CD14-positive monocyte (primary cell): Measurements from ENCODE around the gene RHOC. TPM values are rescaled to one million over a fixed set of nuclear protein-coding genes. Genes with fewer than 3 reads are reported as not detected.
"Not testable (repeated sequence)": the region's sequence is repeated elsewhere in the genome, so short reads cannot be mapped to it uniquely, and the experiment has no call there.

Source experiments
- DNase-seq, 3 donors: peaks; one replicate each; pipeline ENCODE4 v3.0.0-alpha.2; 2011 to 2022
- H2AFZ ChIP-seq: 2 replicates; pipeline ENCODE4 v1.6.0; 2012; ENCODE audit warnings: mild to moderate bottlenecking, low read depth, low read length, inconsistent platforms; ENCODE audit not compliant: insufficient read depth, poor library complexity, severe bottlenecking
- H3K27ac ChIP-seq, 2 donors: 1 replicate in 1 of 2; 2 replicates in 1 of 2; pipeline ENCODE4 v1.5.1; 2012 to 2013; ENCODE audit warnings: low read length in 2 of 2, control low read depth in 1 of 2, inconsistent platforms in 1 of 2, low read depth in 1 of 2, mild to moderate bottlenecking in 1 of 2
- H3K27me3 ChIP-seq, 2 donors: one replicate each; pipeline versions ENCODE4 v1.6.0 to v1.6.1; 2011 to 2013; ENCODE audit warnings: low read length in 2 of 2; ENCODE audit not compliant: control insufficient read depth in 2 of 2, insufficient read depth in 2 of 2
- H3K36me3 ChIP-seq, 2 donors: replicated peaks in 1 of 2; 1 replicate in 1 of 2; 2 replicates in 1 of 2; pipeline versions ENCODE4 v1.5.1 to v1.6.1; 2012 to 2013; ENCODE audit warnings: low read length in 2 of 2, control low read depth in 1 of 2, inconsistent platforms in 1 of 2, mild to moderate bottlenecking in 1 of 2; ENCODE audit not compliant: insufficient read depth in 2 of 2, control insufficient read depth in 1 of 2
- H3K4me1 ChIP-seq, 2 donors: 1 replicate in 1 of 2; 2 replicates in 1 of 2; pipeline versions ENCODE4 v1.5.1 to v1.6.1; 2012 to 2013; ENCODE audit warnings: low read length in 2 of 2, control low read depth in 1 of 2, inconsistent platforms in 1 of 2, mild to moderate bottlenecking in 1 of 2, moderate library complexity in 1 of 2; ENCODE audit not compliant: insufficient read depth in 2 of 2, control insufficient read depth in 1 of 2
- H3K4me2 ChIP-seq: replicated peaks from 2 replicates; pipeline ENCODE3; 2012; ENCODE audit warnings: low read length, moderate library complexity, mild to moderate bottlenecking; ENCODE audit not compliant: poor library complexity, severe bottlenecking; ENCODE audit errors: extremely low read depth
- H3K4me3 ChIP-seq, 3 experiments: fragments of 200-600 bp in 1 of 3; sonication (generic) in 1 of 3; replicated peaks in 1 of 3; 1 replicate in 2 of 3; 2 replicates in 1 of 3; pipeline ENCODE4 v1.5.1; 2011 to 2013; ENCODE audit warnings: low read length in 3 of 3, mild to moderate bottlenecking in 3 of 3, control low read depth in 2 of 3, low read depth in 2 of 3, inconsistent platforms in 1 of 3, moderate library complexity in 1 of 3
- H3K79me2 ChIP-seq: 2 replicates; pipeline ENCODE4 v1.6.0; 2012; ENCODE audit warnings: mild to moderate bottlenecking, control low read depth, inconsistent platforms, low read length, moderate library complexity; ENCODE audit not compliant: insufficient read depth
- H3K9ac ChIP-seq: 2 replicates; pipeline ENCODE4 v1.6.0; 2017; ENCODE audit warnings: low read length, mild to moderate bottlenecking; ENCODE audit not compliant: insufficient read depth, poor library complexity, severe bottlenecking
- H3K9me3 ChIP-seq, 2 donors: replicated peaks in 1 of 2; 1 replicate in 1 of 2; 2 replicates in 1 of 2; pipeline versions ENCODE4 v1.5.1 to v1.6.1; 2012 to 2013; ENCODE audit warnings: low read length in 2 of 2, control low read depth in 1 of 2; ENCODE audit not compliant: control insufficient read depth in 1 of 2, insufficient read depth in 1 of 2
- H4K20me1 ChIP-seq: 2 replicates; pipeline ENCODE4 v1.6.0; 2012; ENCODE audit warnings: mild to moderate bottlenecking, low read length, control low read depth, moderate library complexity; ENCODE audit not compliant: insufficient read depth
- H3K27ac Mint-ChIP-seq, 7 donors: one replicate each; pipeline ENCODE4 v1.8.0; 2020; ENCODE audit warnings: mild to moderate bottlenecking in 7 of 7, mixed read lengths in 7 of 7, moderate library complexity in 6 of 7, inconsistent platforms in 2 of 7
- H3K27me3 Mint-ChIP-seq, 3 donors: one replicate each; pipeline ENCODE4 v1.8.0; 2021 to 2022; ENCODE audit warnings: low read depth in 3 of 3, mild to moderate bottlenecking in 3 of 3, mixed read lengths in 3 of 3, moderate library complexity in 3 of 3, inconsistent platforms in 1 of 3
- H3K36me3 Mint-ChIP-seq, 2 donors: one replicate each; pipeline ENCODE4 v1.8.0; 2020; ENCODE audit warnings: mixed read lengths in 2 of 2, inconsistent platforms in 1 of 2, mild to moderate bottlenecking in 1 of 2
- H3K4me1 Mint-ChIP-seq: one replicate; pipeline ENCODE4 v1.8.0; 2020; ENCODE audit warnings: mild to moderate bottlenecking, mixed read lengths
- H3K4me3 Mint-ChIP-seq, 2 donors: one replicate each; pipeline ENCODE4 v1.8.0; 2020; ENCODE audit warnings: mild to moderate bottlenecking in 2 of 2, mixed read lengths in 2 of 2, moderate library complexity in 1 of 2
- H3K9me3 Mint-ChIP-seq, 7 donors: one replicate each; pipeline ENCODE4 v1.8.0; 2020 to 2022; ENCODE audit warnings: mixed read lengths in 7 of 7, mild to moderate bottlenecking in 6 of 7, moderate library complexity in 6 of 7, inconsistent platforms in 2 of 7
- CTCF ChIP-seq: fragments of 200-600 bp; IDR thresholded peaks from one replicate; pipeline ENCODE4 v1.8.0; 2022; ENCODE audit warnings: antibody characterized with exemption, mild to moderate bottlenecking
- WGBS: methylation state at CpG from one replicate; pipeline ENCODE4 v1.1.5; 2013; ENCODE audit warnings: missing lambda C conversion rate; ENCODE audit not compliant: insufficient coverage; 5-methylcytosine and 5-hydroxymethylcytosine counted together
- intact Hi-C, 2 donors: fragments of 100-400 bp; cut with micrococcal nuclease; formaldehyde crosslinking; loops; one replicate each; pipeline versions ENCODE4 v1.15.0 to v1.15.1; 2023
- polyA plus RNA-seq, 3 donors: library from polyadenylated mRNA; depleted of rRNA in 1 of 3; unstranded in 2 of 3; stranded (reverse) in 1 of 3; fragments of 300-500 nt in 2 of 3; fragments of >200 nt in 1 of 3; fragmentation: Illumina TruSeq in 2 of 3; gene quantifications; 1 replicate in 2 of 3; 2 replicates in 1 of 3; pipeline ENCODE4 v1.2.3, GENCODE V29; 2012 to 2021

The RHOC gene
- polyA plus RNA-seq, 3 donors = 78.9 to 119 (median 91.5) TPM

GRCh38 chr1:112729909-112730308 is 23.0 kb upstream of the RHOC start:
- Mint-ChIP-seq H3K9me3 (no peaks in the 10 kb centered on the region), H3K4me3 (no peak overlapping the region), H3K27ac (no peak overlapping the region), H3K4me1 (peaks cover 10% of the 10 kb centered on the region), H3K27me3 (peaks cover 3 to 7% (median 5%) of the 10 kb centered on the region in 3 donors), H3K36me3 (no peaks in the 10 kb centered on the region)
- intact Hi-C loops = no loop called here
- no peak overlapping the region for H2AFZ ChIP-seq
- no peaks in the 10 kb centered on the region for H3K27me3 ChIP-seq
- no peaks in the 10 kb centered on the region for H3K4me1 ChIP-seq
- no peak for DNase-seq
- H3K4me3 ChIP-seq = no peak overlapping the region
- H3K4me2 ChIP-seq = no peak overlapping the region
- H3K27ac ChIP-seq = no peak overlapping the region
- H3K36me3 ChIP-seq = no peaks in the 10 kb centered on the region
- H3K9me3 ChIP-seq = no peaks in the 10 kb centered on the region
- H4K20me1 ChIP-seq = no peaks in the 10 kb centered on the region
- 100% methylated on average over 1 of the region's 1 CpG for WGBS
- no peaks in the 10 kb centered on the region for H3K79me2 ChIP-seq
- no peak overlapping the region for H3K9ac ChIP-seq
- no peak for TF ChIP-seq CTCF

GRCh38 chr1:112729011-112729410 is 22.1 kb upstream of the RHOC start:
- H3K4me3 Mint-ChIP-seq, H3K27me3 Mint-ChIP-seq, H4K20me1 ChIP-seq, H3K9me3 ChIP-seq, intact Hi-C loops, H3K27ac ChIP-seq, H3K79me2 ChIP-seq, H3K36me3 Mint-ChIP-seq, DNase-seq, H3K27ac Mint-ChIP-seq, H3K4me1 ChIP-seq, H3K36me3 ChIP-seq, H3K4me2 ChIP-seq, H3K9ac ChIP-seq, H3K4me3 ChIP-seq, H3K27me3 ChIP-seq, H2AFZ ChIP-seq, H3K9me3 Mint-ChIP-seq: not testable (repeated sequence)
- no CpG with 5 or more reads among the region's 3 CpGs for WGBS
- peaks cover 10% of the 10 kb centered on the region for H3K4me1 Mint-ChIP-seq

- H4K20me1 ChIP-seq, H2AFZ ChIP-seq, H3K36me3 ChIP-seq, H3K9ac ChIP-seq, H3K4me1 ChIP-seq, H3K4me2 ChIP-seq, H3K4me3 Mint-ChIP-seq, H3K9me3 Mint-ChIP-seq, H3K36me3 Mint-ChIP-seq, H3K27me3 Mint-ChIP-seq, H3K9me3 ChIP-seq, H3K27me3 ChIP-seq, H3K79me2 ChIP-seq, H3K4me3 ChIP-seq, H3K27ac ChIP-seq, DNase-seq, intact Hi-C loops: not testable (repeated sequence)
- Mint-ChIP-seq H3K27ac (peak overlapping the region in 1 of 7 donors; percentile 6), H3K4me1 (peaks cover 13% of the 10 kb centered on the region)
- WGBS = 95% methylated on average over 19 of the region's 33 CpGs
These were observed 21.5 kb upstream of the RHOC start for GRCh38 chr1:112728306-112728971.
